Neural cell (in vitro differentiated cells): ENCODE results near the gene SLC8A3. TPM values are rescaled to one million over a fixed set of nuclear protein-coding genes. Genes with fewer than 3 reads are reported as not detected.

Source experiments
- H2AFZ ChIP-seq: fragments of 200-600, 300-800 bp; sonication (generic), shearing (Covaris generic); 2 replicates; pipeline ENCODE4 v1.6.0; 2014; ENCODE audit warnings: low read depth, mild to moderate bottlenecking, antibody characterized with exemption, low read length, moderate library complexity
- H3F3A ChIP-seq: fragments of 200-600 bp; shearing (Covaris generic); 2 replicates; pipeline ENCODE4 v1.6.1; 2016; ENCODE audit warnings: mild to moderate bottlenecking, moderate library complexity, mixed read lengths, antibody characterized with exemption, low read length; ENCODE audit not compliant: insufficient read depth, poor library complexity, severe bottlenecking
- H3K27ac ChIP-seq: fragments of 200-600, 300-800 bp; sonication (generic), shearing (Covaris generic); 2 replicates; pipeline ENCODE4 v1.5.1; 2014; ENCODE audit warnings: mild to moderate bottlenecking, low read length, moderate library complexity
- H3K27me3 ChIP-seq: fragments of 300-800, 200-600 bp; sonication (generic), shearing (Covaris generic); 2 replicates; pipeline ENCODE4 v1.6.0; 2014; ENCODE audit warnings: mild to moderate bottlenecking, low read depth, low read length, moderate library complexity; ENCODE audit not compliant: insufficient read depth
- H3K36me3 ChIP-seq: fragments of 300-800, 200-600 bp; sonication (generic), shearing (Covaris generic); 2 replicates; pipeline ENCODE4 v1.5.1; 2014; ENCODE audit warnings: mild to moderate bottlenecking, antibody characterized with exemption, low read length, moderate library complexity; ENCODE audit not compliant: insufficient read depth
- H3K4me2 ChIP-seq: fragments of 300-800, 200-600 bp; sonication (generic), shearing (Covaris generic); 2 replicates; pipeline ENCODE4 v1.6.0; 2014; ENCODE audit warnings: mild to moderate bottlenecking, low read length
- H3K4me3 ChIP-seq: fragments of 300-800, 200-600 bp; sonication (generic), shearing (Covaris generic); 2 replicates; pipeline ENCODE4 v1.5.1; 2014; ENCODE audit warnings: mild to moderate bottlenecking, low read length, moderate library complexity
- H3K79me2 ChIP-seq: fragments of 200-600 bp; shearing (Covaris generic); replicated peaks from 2 replicates; pipeline ENCODE4 v1.6.0; 2014; ENCODE audit warnings: mild to moderate bottlenecking, low read length, moderate library complexity; ENCODE audit not compliant: insufficient read depth
- H3K9ac ChIP-seq: fragments of 300-800, 200-600 bp; sonication (generic), shearing (Covaris generic); 2 replicates; pipeline ENCODE4 v1.6.1; 2016; ENCODE audit warnings: mild to moderate bottlenecking, low read length, mixed read lengths
- H3K9me2 ChIP-seq: fragments of 200-600 bp; shearing (Covaris generic); 2 replicates; pipeline ENCODE4 v1.6.1; 2016; ENCODE audit warnings: mild to moderate bottlenecking, low read length, mixed read lengths; ENCODE audit not compliant: insufficient read depth
- H3K9me3 ChIP-seq: fragments of 200-600, 300-800 bp; sonication (generic), shearing (Covaris generic); 2 replicates; pipeline ENCODE4 v1.6.1; 2016; ENCODE audit warnings: mild to moderate bottlenecking, mixed run types, low read length, moderate library complexity, mixed read lengths
- H4K20me1 ChIP-seq: fragments of 200-600 bp; shearing (Covaris generic); 2 replicates; pipeline ENCODE4 v1.6.1; 2016; ENCODE audit warnings: mild to moderate bottlenecking, mixed run types; ENCODE audit not compliant: insufficient read depth
- CTCF ChIP-seq: fragments of 450-650 bp; IDR thresholded peaks from 2 replicates; pipeline ENCODE4 v1.5.1; 2014; ENCODE audit warnings: antibody characterized with exemption, mild to moderate bottlenecking, moderate library complexity; ENCODE audit not compliant: poor library complexity, severe bottlenecking
- EP300 ChIP-seq: fragments of 450-650 bp; conservative IDR thresholded peaks from 2 replicates; pipeline ENCODE4 v1.6.1; 2014; ENCODE audit warnings: antibody characterized with exemption, mild to moderate bottlenecking, moderate library complexity; ENCODE audit not compliant: poor library complexity, severe bottlenecking
- EZH2 ChIP-seq: fragments of 200-600, 300-800 bp; shearing (Covaris generic), sonication (generic); IDR thresholded peaks from 2 replicates; pipeline ENCODE4 v1.6.1; 2014; ENCODE audit warnings: antibody characterized with exemption, low read length, borderline replicate concordance, mild to moderate bottlenecking; ENCODE audit not compliant: insufficient read depth, poor library complexity, severe bottlenecking
- MXI1 ChIP-seq: fragments of 450-650 bp; conservative IDR thresholded peaks from 2 replicates; pipeline ENCODE4 v1.6.1; 2014; ENCODE audit warnings: antibody characterized with exemption, mild to moderate bottlenecking; ENCODE audit not compliant: poor library complexity, severe bottlenecking
- POLR2AphosphoS5 ChIP-seq: IDR thresholded peaks from 2 replicates; pipeline ENCODE4 v1.6.1; 2012
- RAD21 ChIP-seq: fragments of 450-650 bp; conservative IDR thresholded peaks from 2 replicates; pipeline ENCODE4 v1.6.1; 2014; ENCODE audit warnings: antibody characterized with exemption, mild to moderate bottlenecking, moderate library complexity
- REST ChIP-seq: IDR thresholded peaks from 2 replicates; pipeline ENCODE4 v1.6.1; 2012; ENCODE audit warnings: borderline replicate concordance
- SMC3 ChIP-seq: fragments of 450-650 bp; conservative IDR thresholded peaks from 2 replicates; pipeline ENCODE4 v1.6.1; 2014; ENCODE audit warnings: antibody characterized with exemption, mild to moderate bottlenecking, moderate library complexity; ENCODE audit not compliant: poor library complexity
- TAF1 ChIP-seq: IDR thresholded peaks from 2 replicates; pipeline ENCODE4 v1.6.1; 2012; ENCODE audit warnings: low read depth
- polyA plus RNA-seq: library from polyadenylated mRNA; depleted of rRNA; stranded (reverse); fragments of >200 nt; gene quantifications from 2 replicates; pipeline ENCODE4 v1.2.3, GENCODE V29; 2014

SLC8A3 gene
- polyA plus RNA-seq, 1 donor from 2014 or later: 2.9 TPM

GRCh38 chr14:70137788-70138187 is 51.0 kb downstream of the SLC8A3 start:
- Histone ChIP-seq H3K4me3 (no peak overlapping the region), H4K20me1 (no peaks in the 10 kb centered on the region), H3K79me2 (no peaks in the 10 kb centered on the region), H3K9me2 (no peaks in the 10 kb centered on the region), H3K9ac (no peak overlapping the region), H3K9me3 (no peaks in the 10 kb centered on the region), H3K4me2 (no peak overlapping the region), H2AFZ (no peak overlapping the region), H3K36me3 (no peaks in the 10 kb centered on the region), H3K27ac (no peak overlapping the region), H3F3A (no peaks in the 10 kb centered on the region), H3K27me3 (no peaks in the 10 kb centered on the region)
- TF ChIP-seq REST (no peak), CTCF (no peak), EP300 (no peak), RAD21 (no peak), EZH2 (no peak), SMC3 (no peak), MXI1 (no peak), POLR2AphosphoS5 (no peak), TAF1 (no peak)

- H2AFZ ChIP-seq: no peak overlapping the region
Measured at GRCh38 chr14:70133461-70133860, 55.3 kb downstream of the SLC8A3 start.

More at GRCh38 chr14:70133461-70133860, 55.3 kb downstream of the SLC8A3 start:
- Histone ChIP-seq H3K4me2 (no peak overlapping the region), H3K9me2 (no peaks in the 10 kb centered on the region), H4K20me1 (no peaks in the 10 kb centered on the region), H3K9ac (no peak overlapping the region), H3F3A (no peaks in the 10 kb centered on the region), H3K27ac (no peak overlapping the region), H3K79me2 (no peaks in the 10 kb centered on the region), H3K27me3 (no peaks in the 10 kb centered on the region), H3K4me3 (no peak overlapping the region), H3K9me3 (no peaks in the 10 kb centered on the region), H3K36me3 (no peaks in the 10 kb centered on the region)
- TF ChIP-seq RAD21 (no peak), REST (no peak), EZH2 (no peak), EP300 (no peak), CTCF (no peak), POLR2AphosphoS5 (no peak), TAF1 (no peak), SMC3 (no peak)
